Spleen (tissue), 11 donors: ENCODE measurements around the gene MAST4. TPM values are rescaled to one million over a fixed set of nuclear protein-coding genes. Genes with fewer than 3 reads are reported as not detected.

Experiments
- DNase-seq: peaks from one replicate; pipeline ENCODE4 v3.0.0-alpha.2; 2020
- H3K27ac ChIP-seq, 8 donors: fragments of 200-600 bp; sonication (generic) in 7 of 8; 1 replicate in 4 of 8; 2 replicates in 4 of 8; pipeline versions ENCODE4 v1.5.0 to v1.8.0; 2016 to 2021; ENCODE audit warnings: inconsistent platforms in 4 of 8, mild to moderate bottlenecking in 4 of 8, moderate library complexity in 1 of 8
- H3K27me3 ChIP-seq, 7 donors: fragments of 200-600 bp; sonication (generic) in 6 of 7; replicated peaks in 1 of 7; 1 replicate in 4 of 7; 2 replicates in 3 of 7; pipeline versions ENCODE4 v1.5.0 to v1.8.0; 2016 to 2021; ENCODE audit warnings: inconsistent platforms in 3 of 7, mild to moderate bottlenecking in 1 of 7
- H3K36me3 ChIP-seq, 6 donors: fragments of 200-600 bp; sonication (generic) in 5 of 6; 1 replicate in 4 of 6; 2 replicates in 2 of 6; pipeline versions ENCODE4 v1.5.0 to v1.8.0; 2016 to 2021; ENCODE audit warnings: inconsistent platforms in 2 of 6
- H3K4me1 ChIP-seq, 6 donors: fragments of 200-600 bp; sonication (generic) in 5 of 6; 1 replicate in 3 of 6; 2 replicates in 3 of 6; pipeline versions ENCODE4 v1.5.0 to v1.8.0; 2016 to 2021; ENCODE audit warnings: inconsistent platforms in 3 of 6
- H3K4me3 ChIP-seq, 8 donors: fragments of 200-600 bp; sonication (generic) in 7 of 8; 1 replicate in 4 of 8; 2 replicates in 4 of 8; pipeline versions ENCODE4 v1.5.0 to v1.8.0; 2016 to 2021; ENCODE audit warnings: inconsistent platforms in 4 of 8, mild to moderate bottlenecking in 4 of 8, moderate library complexity in 2 of 8
- H3K9me3 ChIP-seq, 8 donors: fragments of 200-600 bp; sonication (generic) in 7 of 8; 1 replicate in 4 of 8; 2 replicates in 4 of 8; pipeline versions ENCODE4 v1.5.0 to v1.8.0; 2016 to 2021; ENCODE audit warnings: inconsistent platforms in 4 of 8
- POLR2A ChIP-seq, 3 donors: fragments of 450-650 bp; IDR thresholded peaks; one replicate each; pipeline ENCODE4 v1.5.1; 2017; ENCODE audit warnings: antibody characterized with exemption in 3 of 3, mild to moderate bottlenecking in 1 of 3
- POLR2AphosphoS5 ChIP-seq, 3 donors: sonication (generic); formaldehyde crosslinking; IDR thresholded peaks; one replicate each; pipeline ENCODE4 v1.5.1; 2017; ENCODE audit warnings: antibody characterized with exemption in 3 of 3
- WGBS, 5 donors: extraction: QIAGEN DNeasy Blood & Tissue Kit in 3 of 5; methylation state at CpG; one replicate each; pipeline versions ENCODE4 v1.1.5 to v1.1.7; 2013 to 2018; 5-methylcytosine and 5-hydroxymethylcytosine counted together
- intact Hi-C: fragments of 100-400 bp; cut with DNase I; formaldehyde crosslinking; loops from one replicate; pipeline ENCODE4 v1.15.0; 2023; ENCODE audit warnings: low total_unique reads
- polyA plus RNA-seq, 3 donors: library from polyadenylated mRNA; stranded (reverse); fragments of 200-250 nt; gene quantifications; one replicate each; pipeline ENCODE4 v1.2.1, GENCODE V29; 2013
- total RNA-seq, 7 donors: library from RNA; depleted of rRNA in 3 of 7; stranded (reverse); fragments of >200 nt in 3 of 7; fragmentation: NEBNext Ultra II Directional in 4 of 7; extraction: Animal tissue kit (Norgen Biotek cat#: 25700) in 4 of 7; gene quantifications; one replicate each; pipeline versions ENCODE4 v1.1.0 to v1.2.1, GENCODE V29; 2016 to 2021
- TF ChIP-seq, protein P1 (sequence below), 11 experiments: fragments of 200-600 bp in 7 of 11; fragments of 450-650 bp in 4 of 11; sonication (generic) in 4 of 11; IDR thresholded peaks in 8 of 11; conservative IDR thresholded peaks in 3 of 11; 1 replicate in 7 of 11; 2 replicates in 4 of 11; pipeline versions ENCODE4 v1.4.0 to v1.8.0; 2016 to 2021; ENCODE audit warnings: antibody characterized with exemption in 11 of 11, inconsistent platforms in 4 of 11, mild to moderate bottlenecking in 1 of 11
- donor health status: healthy with polysubstance abuse.
- donor health status: DM: no; HTN: no; CAD: no; lungs with moderate emphysema.
- donor health status: DM: no; HTN: no; CAD: no.
- donor health status: Bipolar disorder and iron deficiency.
- donor health status: healthy.
- donor health status: DM: no; HTN: no; CAD: no.
- donor health status: DM: yes; HTN: yes; CAD: no.

Gene MAST4
- total and polyA plus RNA-seq, 10 donors: 2.5 to 43.7 (median 25.4) TPM

DNA sequence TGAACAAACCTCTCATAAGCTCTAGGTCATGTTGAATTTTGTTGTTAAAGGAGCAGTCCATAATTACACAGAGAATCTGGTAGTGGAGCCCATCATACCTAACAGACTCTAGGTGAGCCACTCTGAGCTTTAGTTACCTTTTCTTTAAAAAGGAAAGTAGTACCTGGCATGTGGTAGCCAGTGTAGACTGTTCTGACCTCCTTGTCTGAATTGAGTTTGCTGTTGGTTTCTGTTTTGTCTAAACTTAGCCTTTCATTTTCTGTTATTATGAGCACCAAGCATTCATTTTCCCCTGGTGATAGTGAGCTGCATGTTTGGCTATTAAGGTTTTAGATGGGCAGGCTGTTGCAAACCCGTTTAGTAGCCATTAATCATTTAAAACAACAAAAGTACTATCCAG lies 112.2 kb downstream of the MAST4 start:
- peaks cover 0 to 22% (median 19%) of the 10 kb centered on the region in 8 donors for H3K9me3 ChIP-seq
- no peak overlapping the region for H3K27ac ChIP-seq
- TF ChIP-seq, protein P1, sequence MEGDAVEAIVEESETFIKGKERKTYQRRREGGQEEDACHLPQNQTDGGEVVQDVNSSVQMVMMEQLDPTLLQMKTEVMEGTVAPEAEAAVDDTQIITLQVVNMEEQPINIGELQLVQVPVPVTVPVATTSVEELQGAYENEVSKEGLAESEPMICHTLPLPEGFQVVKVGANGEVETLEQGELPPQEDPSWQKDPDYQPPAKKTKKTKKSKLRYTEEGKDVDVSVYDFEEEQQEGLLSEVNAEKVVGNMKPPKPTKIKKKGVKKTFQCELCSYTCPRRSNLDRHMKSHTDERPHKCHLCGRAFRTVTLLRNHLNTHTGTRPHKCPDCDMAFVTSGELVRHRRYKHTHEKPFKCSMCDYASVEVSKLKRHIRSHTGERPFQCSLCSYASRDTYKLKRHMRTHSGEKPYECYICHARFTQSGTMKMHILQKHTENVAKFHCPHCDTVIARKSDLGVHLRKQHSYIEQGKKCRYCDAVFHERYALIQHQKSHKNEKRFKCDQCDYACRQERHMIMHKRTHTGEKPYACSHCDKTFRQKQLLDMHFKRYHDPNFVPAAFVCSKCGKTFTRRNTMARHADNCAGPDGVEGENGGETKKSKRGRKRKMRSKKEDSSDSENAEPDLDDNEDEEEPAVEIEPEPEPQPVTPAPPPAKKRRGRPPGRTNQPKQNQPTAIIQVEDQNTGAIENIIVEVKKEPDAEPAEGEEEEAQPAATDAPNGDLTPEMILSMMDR (IDR thresholded peaks at IDR 0.05 in 8 of 11, conservative IDR thresholded peaks at IDR 0.05 in 3 of 11): no peak
- TF ChIP-seq POLR2A (IDR thresholded peaks at IDR 0.05) (no peak), POLR2AphosphoS5 (IDR thresholded peaks at IDR 0.05) (no peak)
- no peaks in the 10 kb centered on the region for H3K36me3 ChIP-seq
- intact Hi-C loops: no loop called here
- no peak for DNase-seq
- no peak overlapping the region for H3K4me3 ChIP-seq
- peaks cover 0 to 6% (median 0%) of the 10 kb centered on the region in 6 donors for H3K4me1 ChIP-seq
- no peaks in the 10 kb centered on the region for H3K27me3 ChIP-seq
- WGBS, 5 donors: 24 to 51% (median 50%) methylated on average over 1 of the region's 1 CpG

DNA sequence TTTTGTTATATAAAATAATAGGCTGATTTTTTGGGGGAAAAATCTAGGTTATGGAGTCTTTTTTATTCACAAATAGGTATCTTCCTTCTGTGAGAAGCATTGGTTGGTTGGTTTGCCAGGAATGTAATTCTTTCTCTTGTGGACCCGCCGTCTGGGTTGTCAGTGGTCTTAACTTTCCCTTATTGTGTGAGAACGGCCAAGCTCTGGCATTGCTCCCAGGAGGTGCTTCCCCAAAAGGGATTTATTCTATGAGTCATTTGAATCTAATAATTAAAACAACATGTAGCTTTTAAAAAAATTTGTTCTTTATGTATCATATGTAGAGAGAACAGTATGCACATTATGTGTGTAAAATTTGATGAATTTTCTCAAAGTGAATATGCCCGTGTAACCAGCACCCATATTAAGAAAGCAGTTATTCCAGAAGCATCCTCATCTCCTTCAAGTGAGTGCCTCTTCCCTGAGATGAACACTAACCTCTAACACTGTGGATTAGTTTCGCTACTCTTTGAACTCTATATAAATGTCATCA lies 114.4 kb downstream of the MAST4 start:
- Histone ChIP-seq H3K27ac (no peak overlapping the region), H3K27me3 (no peaks in the 10 kb centered on the region), H3K4me3 (no peak overlapping the region), H3K4me1 (no peaks in the 10 kb centered on the region), H3K9me3 (peaks cover 0 to 22% (median 19%) of the 10 kb centered on the region in 8 donors), H3K36me3 (no peaks in the 10 kb centered on the region)
- WGBS, 5 donors: 84 to 94% (median 90%) methylated on average over 5 of the region's 5 CpGs
- intact Hi-C loops: no loop called here
- no peak for DNase-seq
- TF ChIP-seq, protein P1 (IDR thresholded peaks at IDR 0.05 in 8 of 11, conservative IDR thresholded peaks at IDR 0.05 in 3 of 11): no peak
- TF ChIP-seq POLR2A (IDR thresholded peaks at IDR 0.05) (no peak), POLR2AphosphoS5 (IDR thresholded peaks at IDR 0.05) (no peak)

DNA sequence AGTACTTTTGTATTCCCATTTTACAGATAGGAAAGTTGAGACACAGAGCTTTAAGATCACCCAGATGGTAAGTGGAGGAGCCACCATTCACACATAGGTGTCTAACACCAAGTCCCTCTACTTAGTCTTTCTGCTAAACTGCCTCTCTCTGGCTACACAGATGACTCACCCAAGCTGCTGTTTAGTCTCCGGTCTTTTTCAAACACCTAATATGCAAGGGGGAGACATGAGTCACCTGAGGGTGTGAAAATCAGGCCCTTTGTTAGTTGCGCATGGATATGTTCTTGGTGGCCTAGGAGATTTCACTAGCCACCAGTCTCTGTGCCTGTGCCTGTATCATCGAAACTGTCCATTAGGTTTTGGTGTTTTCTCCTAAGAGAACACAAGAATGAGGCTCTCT lies 117.8 kb downstream of the MAST4 start:
- no peaks in the 10 kb centered on the region for H3K27me3 ChIP-seq
- DNase-seq: no peak
- H3K4me1 ChIP-seq: peaks cover 0 to 9% (median 0%) of the 10 kb centered on the region in 6 donors
- peaks cover 0 to 22% (median 19%) of the 10 kb centered on the region in 8 donors for H3K9me3 ChIP-seq
- TF ChIP-seq POLR2A (IDR thresholded peaks at IDR 0.05) (no peak), POLR2AphosphoS5 (IDR thresholded peaks at IDR 0.05) (no peak)
- TF ChIP-seq, protein P1 (IDR thresholded peaks at IDR 0.05 in 8 of 11, conservative IDR thresholded peaks at IDR 0.05 in 3 of 11): no peak
- no peaks in the 10 kb centered on the region for H3K36me3 ChIP-seq
- intact Hi-C loops: no loop called here
- no peak overlapping the region for H3K27ac ChIP-seq
- H3K4me3 ChIP-seq: no peak overlapping the region
- 65 to 88% (median 87%) methylated on average over 3 of the region's 3 CpGs for WGBS, 5 donors

DNA sequence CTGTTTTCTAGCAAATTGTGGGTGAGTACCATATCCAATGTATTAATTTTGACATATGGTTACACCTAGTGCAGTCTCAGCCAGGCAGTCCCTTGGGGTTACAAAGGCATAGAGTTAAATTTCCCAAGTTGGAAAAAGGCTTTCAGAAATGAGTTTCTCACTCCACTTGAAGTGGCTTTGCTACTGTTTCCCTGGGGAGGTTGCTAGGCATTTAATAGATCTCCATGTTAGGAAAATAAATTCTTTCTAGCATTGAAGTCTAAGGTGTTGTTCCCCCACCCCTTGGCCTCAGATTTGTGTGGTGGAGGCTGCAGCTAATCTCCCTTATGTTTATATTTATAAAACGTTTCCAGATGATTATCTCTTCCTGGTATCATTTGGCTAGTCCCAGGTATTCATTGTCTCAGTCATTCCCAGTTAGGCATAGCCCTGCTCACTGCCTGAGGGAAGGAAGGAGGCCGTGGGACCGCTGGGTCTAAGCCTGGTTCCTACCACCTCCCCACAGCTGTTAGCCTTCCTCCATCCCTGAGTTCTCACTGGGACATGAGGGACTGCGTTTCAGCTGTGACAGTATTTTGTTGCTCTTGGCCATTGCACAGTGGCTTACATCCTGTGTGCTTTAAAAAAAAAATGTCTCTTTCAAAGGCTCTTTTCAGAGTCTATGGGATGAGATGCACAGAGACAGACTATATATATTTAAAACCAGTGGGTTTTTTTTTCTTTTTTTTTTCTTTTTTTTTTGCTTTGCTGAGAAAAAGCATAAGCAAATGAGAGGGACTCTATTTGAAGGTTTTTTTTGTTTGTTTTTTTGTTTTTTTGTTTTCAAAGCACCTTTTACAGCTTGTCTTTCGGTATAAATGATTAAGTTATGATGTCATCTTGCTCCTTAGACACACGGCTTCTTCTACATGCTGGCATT lies 121.5 kb downstream of the MAST4 start:
- H3K27me3 ChIP-seq: peaks cover 0 to 5% (median 0%) of the 10 kb centered on the region in 7 donors
- no peak overlapping the region for H3K4me3 ChIP-seq
- intact Hi-C loops: no loop called here
- WGBS, 5 donors: 66 to 76% (median 73%) methylated on average over 6 of the region's 6 CpGs
- peaks cover 0 to 4% (median 3%) of the 10 kb centered on the region in 8 donors for H3K9me3 ChIP-seq
- TF ChIP-seq POLR2A (IDR thresholded peaks at IDR 0.05) (no peak), POLR2AphosphoS5 (IDR thresholded peaks at IDR 0.05) (no peak)
- TF ChIP-seq, protein P1 (IDR thresholded peaks at IDR 0.05 in 8 of 11, conservative IDR thresholded peaks at IDR 0.05 in 3 of 11): no peak
- DNase-seq: no peak
- peaks cover 0 to 10% (median under 1%) of the 10 kb centered on the region in 6 donors for H3K4me1 ChIP-seq
- H3K36me3 ChIP-seq: no peaks in the 10 kb centered on the region
- H3K27ac ChIP-seq: peak overlapping the region in 1 of 8 donors; percentile 32
